Measurements from ENCODE around the gene C1orf226. TPM values are rescaled to one million over a fixed set of nuclear protein-coding genes. Genes with fewer than 3 reads are reported as not detected.

Gene C1orf226
- total and polyA plus RNA-seq, 2 experiments from 2014 or later: 2.7 to 12.5 TPM

DNA sequence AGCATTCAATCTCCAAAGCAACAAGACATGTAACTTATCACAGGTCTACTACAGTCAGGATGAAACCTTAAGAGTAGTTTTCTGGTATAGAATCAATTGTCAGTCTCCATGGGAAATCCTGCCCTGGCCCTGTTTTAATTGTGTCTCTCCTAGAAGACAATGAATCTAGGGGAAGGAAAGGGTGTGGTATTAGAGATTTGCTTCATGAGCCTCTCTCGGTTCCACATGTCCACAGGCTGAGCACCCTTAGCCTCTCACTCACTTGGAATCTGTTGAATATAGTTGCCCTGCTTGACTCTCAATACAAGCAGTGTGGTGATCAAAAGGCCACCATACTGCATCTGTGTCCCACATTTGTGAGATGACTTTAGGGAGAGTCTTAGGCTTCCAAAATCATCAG is 22.6 kb upstream of the C1orf226 start:
- H3K27ac ChIP-seq (ENCODE audit: low read depth): no peak overlapping the region
- H3K4me3 ChIP-seq: no peak overlapping the region
- TF ChIP-seq EZH2 (IDR thresholded peaks at IDR 0.05; ENCODE audit: low read depth, unreplicated experiment) (no peak), NANOG (IDR thresholded peaks at IDR 0.05; ENCODE audit: borderline replicate concordance) (no peak), ZNF331 (CRISPR knock-in tag; IDR thresholded peaks at IDR 0.05; ENCODE audit: low read depth) (no peak), CREB1 (CRISPR knock-in tag; IDR thresholded peaks at IDR 0.05; ENCODE audit: low read depth) (no peak), STAT1 (IDR thresholded peaks at IDR 0.05; ENCODE audit: unreplicated experiment) (no peak), ETS1 (IDR thresholded peaks at IDR 0.05) (no peak), ZNF114 (CRISPR knock-in tag; IDR thresholded peaks at IDR 0.05) (no peak), ZNF462 (CRISPR knock-in tag; IDR thresholded peaks at IDR 0.05) (no peak), POLR2AphosphoS5 (IDR thresholded peaks at IDR 0.05; ENCODE audit: low read depth) (no peak), EZH2phosphoT487 (IDR thresholded peaks at IDR 0.05; ENCODE audit: unreplicated experiment) (no peak), JUNB (IDR thresholded peaks at IDR 0.05; ENCODE audit: unreplicated experiment) (no peak)
- TF ChIP-seq, protein P1, sequence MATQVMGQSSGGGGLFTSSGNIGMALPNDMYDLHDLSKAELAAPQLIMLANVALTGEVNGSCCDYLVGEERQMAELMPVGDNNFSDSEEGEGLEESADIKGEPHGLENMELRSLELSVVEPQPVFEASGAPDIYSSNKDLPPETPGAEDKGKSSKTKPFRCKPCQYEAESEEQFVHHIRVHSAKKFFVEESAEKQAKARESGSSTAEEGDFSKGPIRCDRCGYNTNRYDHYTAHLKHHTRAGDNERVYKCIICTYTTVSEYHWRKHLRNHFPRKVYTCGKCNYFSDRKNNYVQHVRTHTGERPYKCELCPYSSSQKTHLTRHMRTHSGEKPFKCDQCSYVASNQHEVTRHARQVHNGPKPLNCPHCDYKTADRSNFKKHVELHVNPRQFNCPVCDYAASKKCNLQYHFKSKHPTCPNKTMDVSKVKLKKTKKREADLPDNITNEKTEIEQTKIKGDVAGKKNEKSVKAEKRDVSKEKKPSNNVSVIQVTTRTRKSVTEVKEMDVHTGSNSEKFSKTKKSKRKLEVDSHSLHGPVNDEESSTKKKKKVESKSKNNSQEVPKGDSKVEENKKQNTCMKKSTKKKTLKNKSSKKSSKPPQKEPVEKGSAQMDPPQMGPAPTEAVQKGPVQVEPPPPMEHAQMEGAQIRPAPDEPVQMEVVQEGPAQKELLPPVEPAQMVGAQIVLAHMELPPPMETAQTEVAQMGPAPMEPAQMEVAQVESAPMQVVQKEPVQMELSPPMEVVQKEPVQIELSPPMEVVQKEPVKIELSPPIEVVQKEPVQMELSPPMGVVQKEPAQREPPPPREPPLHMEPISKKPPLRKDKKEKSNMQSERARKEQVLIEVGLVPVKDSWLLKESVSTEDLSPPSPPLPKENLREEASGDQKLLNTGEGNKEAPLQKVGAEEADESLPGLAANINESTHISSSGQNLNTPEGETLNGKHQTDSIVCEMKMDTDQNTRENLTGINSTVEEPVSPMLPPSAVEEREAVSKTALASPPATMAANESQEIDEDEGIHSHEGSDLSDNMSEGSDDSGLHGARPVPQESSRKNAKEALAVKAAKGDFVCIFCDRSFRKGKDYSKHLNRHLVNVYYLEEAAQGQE (IDR thresholded peaks at IDR 0.05; ENCODE audit: unreplicated experiment): no peak
- TF ChIP-seq, protein P2, sequence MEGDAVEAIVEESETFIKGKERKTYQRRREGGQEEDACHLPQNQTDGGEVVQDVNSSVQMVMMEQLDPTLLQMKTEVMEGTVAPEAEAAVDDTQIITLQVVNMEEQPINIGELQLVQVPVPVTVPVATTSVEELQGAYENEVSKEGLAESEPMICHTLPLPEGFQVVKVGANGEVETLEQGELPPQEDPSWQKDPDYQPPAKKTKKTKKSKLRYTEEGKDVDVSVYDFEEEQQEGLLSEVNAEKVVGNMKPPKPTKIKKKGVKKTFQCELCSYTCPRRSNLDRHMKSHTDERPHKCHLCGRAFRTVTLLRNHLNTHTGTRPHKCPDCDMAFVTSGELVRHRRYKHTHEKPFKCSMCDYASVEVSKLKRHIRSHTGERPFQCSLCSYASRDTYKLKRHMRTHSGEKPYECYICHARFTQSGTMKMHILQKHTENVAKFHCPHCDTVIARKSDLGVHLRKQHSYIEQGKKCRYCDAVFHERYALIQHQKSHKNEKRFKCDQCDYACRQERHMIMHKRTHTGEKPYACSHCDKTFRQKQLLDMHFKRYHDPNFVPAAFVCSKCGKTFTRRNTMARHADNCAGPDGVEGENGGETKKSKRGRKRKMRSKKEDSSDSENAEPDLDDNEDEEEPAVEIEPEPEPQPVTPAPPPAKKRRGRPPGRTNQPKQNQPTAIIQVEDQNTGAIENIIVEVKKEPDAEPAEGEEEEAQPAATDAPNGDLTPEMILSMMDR (conservative IDR thresholded peaks at IDR 0.05; ENCODE audit: low read depth in 2 of 2): no peak
- H3K79me2 ChIP-seq (replicated peaks; ENCODE audit: insufficient read depth): no peaks in the 10 kb centered on the region
- no peaks in the 10 kb centered on the region for H4K20me1 ChIP-seq (replicated peaks; ENCODE audit: insufficient read depth)
- no peak overlapping the region for H2AFZ ChIP-seq
- no peaks in the 10 kb centered on the region for H3K9me2 ChIP-seq (ENCODE audit: insufficient read depth)
- peaks cover 3% of the 10 kb centered on the region for H3K27me3 Mint-ChIP-seq (ENCODE audit: insufficient read depth, low read depth, poor library complexity)
- H3K4me1 ChIP-seq (ENCODE audit: insufficient read depth): no peaks in the 10 kb centered on the region
- no peaks in the 10 kb centered on the region for H3F3A ChIP-seq (replicated peaks; ENCODE audit: low read depth)
- H3K36me3 ChIP-seq (ENCODE audit: insufficient read depth): no peaks in the 10 kb centered on the region
- H3K4me3 Mint-ChIP-seq: no peak overlapping the region
- ATAC-seq: no peak
- H3K9me3 Mint-ChIP-seq: no peaks in the 10 kb centered on the region
- H3K36me3 Mint-ChIP-seq (ENCODE audit: low read depth): peaks cover 41% of the 10 kb centered on the region
- H3K4me1 Mint-ChIP-seq: peaks cover 8% of the 10 kb centered on the region
- no peak overlapping the region for H3K27ac Mint-ChIP-seq
- DNase-seq (ENCODE audit: low spot score): no peak
- no peaks in the 10 kb centered on the region for H3K27me3 ChIP-seq (ENCODE audit: insufficient read depth)
- no peak overlapping the region for H3K4me2 ChIP-seq
